ENCODE results near the gene SLC28A1. TPM values are rescaled to one million over a fixed set of nuclear protein-coding genes. Genes with fewer than 3 reads are reported as not detected.

Gene SLC28A1
- total RNA-seq, 1 experiment from 2014 or later, result not detected

GRCh38 chr15:84880007-84880406, 4.5 kb upstream of the SLC28A1 start:
- ChIA-PET CTCF (no interaction called here), POLR2A (interaction anchor here (0.7 kb wide), 1 partner anchor 288 kb away, joined by 3 read pairs; no protein-coding TSS in a partner anchor)
- Mint-ChIP-seq H3K27me3 (ENCODE audit: insufficient read depth, unreplicated experiment) (no peaks in the 10 kb centered on the region), H3K36me3 (ENCODE audit: insufficient read depth, unreplicated experiment) (no peaks in the 10 kb centered on the region), H3K4me1 (ENCODE audit: insufficient read depth, unreplicated experiment) (no peaks in the 10 kb centered on the region), H3K9me3 (ENCODE audit: unreplicated experiment) (no peaks in the 10 kb centered on the region), H3K4me3 (ENCODE audit: unreplicated experiment) (no peak overlapping the region), H3K27ac (ENCODE audit: low read depth, unreplicated experiment) (no peak overlapping the region)
- no TSS peak for BruUV-seq (replicated peaks)
- intact Hi-C loops (cut with micrococcal nuclease), result no loop called here
- DNase-seq (ENCODE audit: unreplicated experiment), result no peak
- no peak for TF ChIP-seq CTCF (IDR thresholded peaks at IDR 0.05; ENCODE audit: unreplicated experiment)

- DNase-seq (ENCODE audit: unreplicated experiment), result no peak
- H3K4me3 Mint-ChIP-seq (ENCODE audit: unreplicated experiment), result no peak overlapping the region
- no peaks in the 10 kb centered on the region for H3K4me1 Mint-ChIP-seq (ENCODE audit: insufficient read depth, unreplicated experiment)
- no peaks in the 10 kb centered on the region for H3K9me3 Mint-ChIP-seq (ENCODE audit: unreplicated experiment)
- CTCF ChIA-PET, result no interaction called here
- BruUV-seq (replicated peaks), result no TSS peak
- H3K27ac Mint-ChIP-seq (ENCODE audit: low read depth, unreplicated experiment), result no peak overlapping the region
- H3K27me3 Mint-ChIP-seq (ENCODE audit: insufficient read depth, unreplicated experiment), result no peaks in the 10 kb centered on the region
- POLR2A ChIA-PET, result interaction anchor here (0.7 kb wide), 1 partner anchor 16 kb away, joined by 3 read pairs; no protein-coding TSS in a partner anchor
- no peak for TF ChIP-seq CTCF (IDR thresholded peaks at IDR 0.05; ENCODE audit: unreplicated experiment)
- H3K36me3 Mint-ChIP-seq (ENCODE audit: insufficient read depth, unreplicated experiment), result no peaks in the 10 kb centered on the region
- intact Hi-C loops (cut with micrococcal nuclease), result no loop called here
These were observed 3.5 kb upstream of the SLC28A1 start for GRCh38 chr15:84880822-84881519.

GRCh38 chr15:84881520-84881830, 3.0 kb upstream of the SLC28A1 start:
- no peak for DNase-seq (ENCODE audit: unreplicated experiment)
- no TSS peak for BruUV-seq (replicated peaks)
- H3K9me3 Mint-ChIP-seq (ENCODE audit: unreplicated experiment), result no peaks in the 10 kb centered on the region
- no peak for TF ChIP-seq CTCF (IDR thresholded peaks at IDR 0.05; ENCODE audit: unreplicated experiment)
- POLR2A ChIA-PET, result interaction anchor here (0.5 to 0.7 kb wide), 2 partner anchors 16 to 535 kb away, joined by 3 read pairs; no protein-coding TSS in a partner anchor
- CTCF ChIA-PET, result interaction anchor here (0.5 kb wide), 1 partner anchor 141 kb away, joined by 3 read pairs; no protein-coding TSS in a partner anchor
- no peaks in the 10 kb centered on the region for H3K27me3 Mint-ChIP-seq (ENCODE audit: insufficient read depth, unreplicated experiment)
- intact Hi-C loops (cut with micrococcal nuclease), result no loop called here
- no peaks in the 10 kb centered on the region for H3K4me1 Mint-ChIP-seq (ENCODE audit: insufficient read depth, unreplicated experiment)
- no peak overlapping the region for H3K27ac Mint-ChIP-seq (ENCODE audit: low read depth, unreplicated experiment)
- H3K36me3 Mint-ChIP-seq (ENCODE audit: insufficient read depth, unreplicated experiment), result no peaks in the 10 kb centered on the region
- H3K4me3 Mint-ChIP-seq (ENCODE audit: unreplicated experiment), result no peak overlapping the region

- CTCF ChIA-PET, result interaction anchor here (0.7 kb wide), 1 partner anchor 23 kb away, joined by 4 read pairs; no protein-coding TSS in a partner anchor
- H3K27me3 Mint-ChIP-seq (ENCODE audit: insufficient read depth, unreplicated experiment), result no peaks in the 10 kb centered on the region
- H3K36me3 Mint-ChIP-seq (ENCODE audit: insufficient read depth, unreplicated experiment), result no peaks in the 10 kb centered on the region
- no peak overlapping the region for H3K4me3 Mint-ChIP-seq (ENCODE audit: unreplicated experiment)
- TF ChIP-seq CTCF (IDR thresholded peaks at IDR 0.05; ENCODE audit: unreplicated experiment), result no peak
- no peak for DNase-seq (ENCODE audit: unreplicated experiment)
- POLR2A ChIA-PET, result no interaction called here
- no TSS peak for BruUV-seq (replicated peaks)
- intact Hi-C loops (cut with micrococcal nuclease), result no loop called here
- no peak overlapping the region for H3K27ac Mint-ChIP-seq (ENCODE audit: low read depth, unreplicated experiment)
- H3K9me3 Mint-ChIP-seq (ENCODE audit: unreplicated experiment), result no peaks in the 10 kb centered on the region
- H3K4me1 Mint-ChIP-seq (ENCODE audit: insufficient read depth, unreplicated experiment), result no peaks in the 10 kb centered on the region
These were observed 996 bp upstream of the SLC28A1 start for GRCh38 chr15:84883466-84883865.
